GM23338 (cell line): ENCODE data around the gene RIOK3.
"Not testable (repeated sequence)": the region's sequence is repeated elsewhere in the genome, so short reads cannot be mapped to it uniquely, and the experiment has no call there.

Experiments used
- CREB1 ChIP-seq: fragments of 250-450 bp; sonication (Bioruptor Pico); IDR thresholded peaks from 2 replicates; pipeline ENCODE4 v1.5.0; 2020; ENCODE audit warnings: low read depth, mild to moderate bottlenecking, moderate library complexity
- EZH2 ChIP-seq: fragments of 200-600 bp; sonication (generic); IDR thresholded peaks from one replicate; pipeline ENCODE4 v1.8.0; 2017; ENCODE audit warnings: antibody characterized with exemption, mild to moderate bottlenecking, low read depth; ENCODE audit not compliant: unreplicated experiment
- EZH2phosphoT487 ChIP-seq: fragments of 200-600 bp; sonication (generic); IDR thresholded peaks from one replicate; pipeline ENCODE4 v1.8.1; 2018; ENCODE audit warnings: antibody characterized with exemption; ENCODE audit not compliant: unreplicated experiment
- JUNB ChIP-seq: IDR thresholded peaks from one replicate; pipeline ENCODE4 v1.6.1; 2016; ENCODE audit warnings: antibody characterized with exemption; ENCODE audit not compliant: unreplicated experiment
- POLR2AphosphoS5 ChIP-seq: IDR thresholded peaks from 2 replicates; pipeline ENCODE4 v1.6.1; 2016; ENCODE audit warnings: antibody characterized with exemption, low read depth
- STAT1 ChIP-seq: IDR thresholded peaks from one replicate; pipeline ENCODE4 v1.6.1; 2016; ENCODE audit warnings: antibody characterized with exemption; ENCODE audit not compliant: unreplicated experiment
- ZNF114 ChIP-seq: fragments of 250-450 bp; sonication (Bioruptor Pico); IDR thresholded peaks from 2 replicates; pipeline ENCODE4 v1.5.0; 2020; ENCODE audit warnings: mild to moderate bottlenecking, moderate library complexity
- ZNF331 ChIP-seq: fragments of 250-450 bp; sonication (Bioruptor Pico); IDR thresholded peaks from 2 replicates; pipeline ENCODE4 v1.5.0; 2020; ENCODE audit warnings: low read depth, mild to moderate bottlenecking, moderate library complexity
- TF ChIP-seq, protein P1 (sequence below), 2 experiments: fragments of 200-600 bp in 1 of 2; sonication (generic) in 1 of 2; conservative IDR thresholded peaks; 2 replicates each; pipeline versions ENCODE4 v1.5.1 to v1.6.1; 2016 to 2017; ENCODE audit warnings: antibody characterized with exemption in 2 of 2, low read depth in 2 of 2, mild to moderate bottlenecking in 2 of 2, moderate library complexity in 1 of 2
- TF ChIP-seq, protein P2 (sequence below): IDR thresholded peaks from 2 replicates; pipeline ENCODE4 v1.6.1; 2016; ENCODE audit warnings: antibody characterized with exemption
- TF ChIP-seq, protein P3 (sequence below): IDR thresholded peaks from one replicate; pipeline ENCODE4 v1.6.1; 2018; ENCODE audit warnings: antibody characterized with exemption; ENCODE audit not compliant: unreplicated experiment
- TF ChIP-seq, protein P4 (sequence below): fragments of 250-450 bp; sonication (Bioruptor Pico); IDR thresholded peaks from 2 replicates; pipeline ENCODE4 v1.5.0; 2020; ENCODE audit warnings: mild to moderate bottlenecking, moderate library complexity

DNA sequence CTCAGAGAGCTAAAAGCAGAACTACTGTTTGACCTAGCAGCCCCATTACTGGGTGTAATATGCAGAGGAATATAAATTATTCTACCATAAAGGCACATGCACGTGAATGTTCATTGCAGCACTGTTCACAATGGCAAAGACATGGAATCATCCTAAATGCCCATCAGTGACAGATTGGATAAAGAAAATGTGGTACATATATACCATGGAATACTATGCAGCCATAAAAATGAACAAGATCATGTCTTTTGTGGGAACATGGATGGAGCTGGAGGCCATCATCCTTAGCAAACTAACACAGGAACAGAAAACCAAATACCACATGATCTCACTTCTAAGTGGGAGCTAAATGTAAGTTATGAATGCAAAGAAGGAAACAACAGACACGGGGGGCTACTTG, 57.8 kb downstream of the RIOK3 start:
- TF ChIP-seq, protein P1, sequence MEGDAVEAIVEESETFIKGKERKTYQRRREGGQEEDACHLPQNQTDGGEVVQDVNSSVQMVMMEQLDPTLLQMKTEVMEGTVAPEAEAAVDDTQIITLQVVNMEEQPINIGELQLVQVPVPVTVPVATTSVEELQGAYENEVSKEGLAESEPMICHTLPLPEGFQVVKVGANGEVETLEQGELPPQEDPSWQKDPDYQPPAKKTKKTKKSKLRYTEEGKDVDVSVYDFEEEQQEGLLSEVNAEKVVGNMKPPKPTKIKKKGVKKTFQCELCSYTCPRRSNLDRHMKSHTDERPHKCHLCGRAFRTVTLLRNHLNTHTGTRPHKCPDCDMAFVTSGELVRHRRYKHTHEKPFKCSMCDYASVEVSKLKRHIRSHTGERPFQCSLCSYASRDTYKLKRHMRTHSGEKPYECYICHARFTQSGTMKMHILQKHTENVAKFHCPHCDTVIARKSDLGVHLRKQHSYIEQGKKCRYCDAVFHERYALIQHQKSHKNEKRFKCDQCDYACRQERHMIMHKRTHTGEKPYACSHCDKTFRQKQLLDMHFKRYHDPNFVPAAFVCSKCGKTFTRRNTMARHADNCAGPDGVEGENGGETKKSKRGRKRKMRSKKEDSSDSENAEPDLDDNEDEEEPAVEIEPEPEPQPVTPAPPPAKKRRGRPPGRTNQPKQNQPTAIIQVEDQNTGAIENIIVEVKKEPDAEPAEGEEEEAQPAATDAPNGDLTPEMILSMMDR (conservative IDR thresholded peaks at IDR 0.05; ENCODE audit: low read depth in 2 of 2): not testable (repeated sequence)
- TF ChIP-seq EZH2phosphoT487; POLR2AphosphoS5; STAT1; EZH2; CREB1 (CRISPR knock-in tag); JUNB; ZNF114; ZNF331: not testable (repeated sequence)
- TF ChIP-seq, protein P2, sequence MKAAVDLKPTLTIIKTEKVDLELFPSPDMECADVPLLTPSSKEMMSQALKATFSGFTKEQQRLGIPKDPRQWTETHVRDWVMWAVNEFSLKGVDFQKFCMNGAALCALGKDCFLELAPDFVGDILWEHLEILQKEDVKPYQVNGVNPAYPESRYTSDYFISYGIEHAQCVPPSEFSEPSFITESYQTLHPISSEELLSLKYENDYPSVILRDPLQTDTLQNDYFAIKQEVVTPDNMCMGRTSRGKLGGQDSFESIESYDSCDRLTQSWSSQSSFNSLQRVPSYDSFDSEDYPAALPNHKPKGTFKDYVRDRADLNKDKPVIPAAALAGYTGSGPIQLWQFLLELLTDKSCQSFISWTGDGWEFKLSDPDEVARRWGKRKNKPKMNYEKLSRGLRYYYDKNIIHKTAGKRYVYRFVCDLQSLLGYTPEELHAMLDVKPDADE: not testable (repeated sequence)
- TF ChIP-seq, protein P3, sequence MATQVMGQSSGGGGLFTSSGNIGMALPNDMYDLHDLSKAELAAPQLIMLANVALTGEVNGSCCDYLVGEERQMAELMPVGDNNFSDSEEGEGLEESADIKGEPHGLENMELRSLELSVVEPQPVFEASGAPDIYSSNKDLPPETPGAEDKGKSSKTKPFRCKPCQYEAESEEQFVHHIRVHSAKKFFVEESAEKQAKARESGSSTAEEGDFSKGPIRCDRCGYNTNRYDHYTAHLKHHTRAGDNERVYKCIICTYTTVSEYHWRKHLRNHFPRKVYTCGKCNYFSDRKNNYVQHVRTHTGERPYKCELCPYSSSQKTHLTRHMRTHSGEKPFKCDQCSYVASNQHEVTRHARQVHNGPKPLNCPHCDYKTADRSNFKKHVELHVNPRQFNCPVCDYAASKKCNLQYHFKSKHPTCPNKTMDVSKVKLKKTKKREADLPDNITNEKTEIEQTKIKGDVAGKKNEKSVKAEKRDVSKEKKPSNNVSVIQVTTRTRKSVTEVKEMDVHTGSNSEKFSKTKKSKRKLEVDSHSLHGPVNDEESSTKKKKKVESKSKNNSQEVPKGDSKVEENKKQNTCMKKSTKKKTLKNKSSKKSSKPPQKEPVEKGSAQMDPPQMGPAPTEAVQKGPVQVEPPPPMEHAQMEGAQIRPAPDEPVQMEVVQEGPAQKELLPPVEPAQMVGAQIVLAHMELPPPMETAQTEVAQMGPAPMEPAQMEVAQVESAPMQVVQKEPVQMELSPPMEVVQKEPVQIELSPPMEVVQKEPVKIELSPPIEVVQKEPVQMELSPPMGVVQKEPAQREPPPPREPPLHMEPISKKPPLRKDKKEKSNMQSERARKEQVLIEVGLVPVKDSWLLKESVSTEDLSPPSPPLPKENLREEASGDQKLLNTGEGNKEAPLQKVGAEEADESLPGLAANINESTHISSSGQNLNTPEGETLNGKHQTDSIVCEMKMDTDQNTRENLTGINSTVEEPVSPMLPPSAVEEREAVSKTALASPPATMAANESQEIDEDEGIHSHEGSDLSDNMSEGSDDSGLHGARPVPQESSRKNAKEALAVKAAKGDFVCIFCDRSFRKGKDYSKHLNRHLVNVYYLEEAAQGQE: not testable (repeated sequence)
- TF ChIP-seq, protein P4, sequence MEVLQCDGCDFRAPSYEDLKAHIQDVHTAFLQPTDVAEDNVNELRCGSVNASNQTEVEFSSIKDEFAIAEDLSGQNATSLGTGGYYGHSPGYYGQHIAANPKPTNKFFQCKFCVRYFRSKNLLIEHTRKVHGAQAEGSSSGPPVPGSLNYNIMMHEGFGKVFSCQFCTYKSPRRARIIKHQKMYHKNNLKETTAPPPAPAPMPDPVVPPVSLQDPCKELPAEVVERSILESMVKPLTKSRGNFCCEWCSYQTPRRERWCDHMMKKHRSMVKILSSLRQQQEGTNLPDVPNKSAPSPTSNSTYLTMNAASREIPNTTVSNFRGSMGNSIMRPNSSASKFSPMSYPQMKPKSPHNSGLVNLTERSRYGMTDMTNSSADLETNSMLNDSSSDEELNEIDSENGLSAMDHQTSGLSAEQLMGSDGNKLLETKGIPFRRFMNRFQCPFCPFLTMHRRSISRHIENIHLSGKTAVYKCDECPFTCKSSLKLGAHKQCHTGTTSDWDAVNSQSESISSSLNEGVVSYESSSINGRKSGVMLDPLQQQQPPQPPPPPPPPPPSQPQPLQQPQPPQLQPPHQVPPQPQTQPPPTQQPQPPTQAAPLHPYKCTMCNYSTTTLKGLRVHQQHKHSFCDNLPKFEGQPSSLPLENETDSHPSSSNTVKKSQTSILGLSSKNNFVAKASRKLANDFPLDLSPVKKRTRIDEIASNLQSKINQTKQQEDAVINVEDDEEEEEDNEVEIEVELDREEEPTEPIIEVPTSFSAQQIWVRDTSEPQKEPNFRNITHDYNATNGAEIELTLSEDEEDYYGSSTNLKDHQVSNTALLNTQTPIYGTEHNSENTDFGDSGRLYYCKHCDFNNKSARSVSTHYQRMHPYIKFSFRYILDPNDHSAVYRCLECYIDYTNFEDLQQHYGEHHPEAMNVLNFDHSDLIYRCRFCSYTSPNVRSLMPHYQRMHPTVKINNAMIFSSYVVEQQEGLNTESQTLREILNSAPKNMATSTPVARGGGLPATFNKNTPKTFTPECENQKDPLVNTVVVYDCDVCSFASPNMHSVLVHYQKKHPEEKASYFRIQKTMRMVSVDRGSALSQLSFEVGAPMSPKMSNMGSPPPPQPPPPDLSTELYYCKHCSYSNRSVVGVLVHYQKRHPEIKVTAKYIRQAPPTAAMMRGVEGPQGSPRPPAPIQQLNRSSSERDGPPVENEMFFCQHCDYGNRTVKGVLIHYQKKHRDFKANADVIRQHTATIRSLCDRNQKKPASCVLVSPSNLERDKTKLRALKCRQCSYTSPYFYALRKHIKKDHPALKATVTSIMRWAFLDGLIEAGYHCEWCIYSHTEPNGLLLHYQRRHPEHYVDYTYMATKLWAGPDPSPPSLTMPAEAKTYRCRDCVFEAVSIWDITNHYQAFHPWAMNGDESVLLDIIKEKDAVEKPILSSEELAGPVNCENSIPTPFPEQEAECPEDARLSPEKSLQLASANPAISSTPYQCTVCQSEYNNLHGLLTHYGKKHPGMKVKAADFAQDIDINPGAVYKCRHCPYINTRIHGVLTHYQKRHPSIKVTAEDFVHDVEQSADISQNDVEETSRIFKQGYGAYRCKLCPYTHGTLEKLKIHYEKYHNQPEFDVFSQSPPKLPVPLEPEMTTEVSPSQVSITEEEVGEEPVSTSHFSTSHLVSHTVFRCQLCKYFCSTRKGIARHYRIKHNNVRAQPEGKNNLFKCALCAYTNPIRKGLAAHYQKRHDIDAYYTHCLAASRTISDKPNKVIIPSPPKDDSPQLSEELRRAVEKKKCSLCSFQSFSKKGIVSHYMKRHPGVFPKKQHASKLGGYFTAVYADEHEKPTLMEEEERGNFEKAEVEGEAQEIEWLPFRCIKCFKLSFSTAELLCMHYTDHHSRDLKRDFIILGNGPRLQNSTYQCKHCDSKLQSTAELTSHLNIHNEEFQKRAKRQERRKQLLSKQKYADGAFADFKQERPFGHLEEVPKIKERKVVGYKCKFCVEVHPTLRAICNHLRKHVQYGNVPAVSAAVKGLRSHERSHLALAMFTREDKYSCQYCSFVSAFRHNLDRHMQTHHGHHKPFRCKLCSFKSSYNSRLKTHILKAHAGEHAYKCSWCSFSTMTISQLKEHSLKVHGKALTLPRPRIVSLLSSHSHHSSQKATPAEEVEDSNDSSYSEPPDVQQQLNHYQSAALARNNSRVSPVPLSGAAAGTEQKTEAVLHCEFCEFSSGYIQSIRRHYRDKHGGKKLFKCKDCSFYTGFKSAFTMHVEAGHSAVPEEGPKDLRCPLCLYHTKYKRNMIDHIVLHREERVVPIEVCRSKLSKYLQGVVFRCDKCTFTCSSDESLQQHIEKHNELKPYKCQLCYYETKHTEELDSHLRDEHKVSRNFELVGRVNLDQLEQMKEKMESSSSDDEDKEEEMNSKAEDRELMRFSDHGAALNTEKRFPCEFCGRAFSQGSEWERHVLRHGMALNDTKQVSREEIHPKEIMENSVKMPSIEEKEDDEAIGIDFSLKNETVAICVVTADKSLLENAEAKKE (CRISPR knock-in tag): not testable (repeated sequence)
